Suprapubic skin (tissue), 4 donors: Measurements from ENCODE around the gene GFOD1.

Experiments
- CTCF ChIP-seq, 2 donors: fragments of 200-600 bp in 1 of 2; fragments of 450-650 bp in 1 of 2; sonication (generic) in 1 of 2; IDR thresholded peaks; one replicate each; pipeline ENCODE4 v1.5.1; 2016 to 2019; ENCODE audit warnings: antibody characterized with exemption in 2 of 2, mild to moderate bottlenecking in 1 of 2, moderate library complexity in 1 of 2
- EP300 ChIP-seq: sonication (generic); formaldehyde crosslinking; IDR thresholded peaks from one replicate; pipeline ENCODE4 v1.6.1; 2017; ENCODE audit warnings: antibody characterized with exemption
- POLR2A ChIP-seq, 2 donors: fragments of 450-650 bp; IDR thresholded peaks; one replicate each; pipeline ENCODE4 v1.6.1; 2017; ENCODE audit warnings: antibody characterized with exemption in 2 of 2, mild to moderate bottlenecking in 2 of 2, moderate library complexity in 2 of 2
- POLR2AphosphoS5 ChIP-seq, 3 donors: sonication (generic); formaldehyde crosslinking; IDR thresholded peaks; one replicate each; pipeline ENCODE4 v1.6.1; 2017; ENCODE audit warnings: antibody characterized with exemption in 3 of 3

- TF ChIP-seq CTCF (IDR thresholded peaks at IDR 0.05): no peak
- TF ChIP-seq POLR2A (IDR thresholded peaks at IDR 0.05): no peak
- TF ChIP-seq POLR2AphosphoS5 (IDR thresholded peaks at IDR 0.05): no peak
- no peak for TF ChIP-seq EP300
Observed at GRCh38 chr6:13402711-13403110, 84.7 kb downstream of the GFOD1 start.
